Activated CD4-positive, alpha-beta T cell treated with anti-CD3 and anti-CD28 coated beads for 36 hours (primary cell): Measurements from ENCODE around the gene PGAM5. TPM values are rescaled to one million over a fixed set of nuclear protein-coding genes. Genes with fewer than 3 reads are reported as not detected.

Source experiments
- ATAC-seq: fragments of 200-7000 bp; cut with Tn5 transposase; one replicate; pipeline ENCODE4 v1.10.0; 2021; ENCODE audit warnings: mild to moderate bottlenecking, moderate library complexity
- CTCF ChIA-PET: fragments of 350-600 bp; sonication (Branson Sonifier 250); formaldehyde crosslinking; loops from one replicate; lab custom pipeline; 2021; ENCODE audit warnings: antibody characterized with exemption; lab: Charles Lee
- POLR2A ChIA-PET: fragments of 350-600 bp; sonication (Branson Sonifier 250); formaldehyde crosslinking; loops from one replicate; lab custom pipeline; 2021; ENCODE audit warnings: antibody characterized with exemption, inconsistent platforms; lab: Charles Lee
- DNase-seq: peaks from one replicate; pipeline ENCODE4 v3.0.0-alpha.2; 2020
- H3K27ac Mint-ChIP-seq: one replicate; pipeline ENCODE4 v1.8.0; 2021; ENCODE audit warnings: mixed read lengths
- H3K27me3 Mint-ChIP-seq: one replicate; pipeline ENCODE4 v1.8.0; 2021; ENCODE audit warnings: mixed read lengths
- H3K36me3 Mint-ChIP-seq: one replicate; pipeline ENCODE4 v1.8.0; 2021; ENCODE audit warnings: low read depth, mixed read lengths
- H3K4me1 Mint-ChIP-seq: one replicate; pipeline ENCODE4 v1.8.0; 2021; ENCODE audit warnings: mixed read lengths
- H3K4me3 Mint-ChIP-seq: one replicate; pipeline ENCODE4 v1.8.0; 2021; ENCODE audit warnings: mild to moderate bottlenecking, moderate library complexity, mixed read lengths
- H3K9me3 Mint-ChIP-seq: one replicate; pipeline ENCODE4 v1.8.0; 2021; ENCODE audit warnings: low read depth, mixed read lengths
- intact Hi-C, 2 experiments: fragments of 100-400 bp; cut with DNase I in 1 of 2; cut with micrococcal nuclease in 1 of 2; formaldehyde crosslinking; loops; one replicate each; pipeline versions ENCODE4 v1.14.2 to v1.15.1; 2022 to 2024; cut with DNase I, micrococcal nuclease
- total RNA-seq, 2 experiments: library from RNA; stranded (reverse); gene quantifications; one replicate each; pipeline ENCODE4 v1.2.3, GENCODE V29; 2021

Gene PGAM5
- total RNA-seq, result 10 to 100 TPM; 65.6 to 74.0 TPM

DNA sequence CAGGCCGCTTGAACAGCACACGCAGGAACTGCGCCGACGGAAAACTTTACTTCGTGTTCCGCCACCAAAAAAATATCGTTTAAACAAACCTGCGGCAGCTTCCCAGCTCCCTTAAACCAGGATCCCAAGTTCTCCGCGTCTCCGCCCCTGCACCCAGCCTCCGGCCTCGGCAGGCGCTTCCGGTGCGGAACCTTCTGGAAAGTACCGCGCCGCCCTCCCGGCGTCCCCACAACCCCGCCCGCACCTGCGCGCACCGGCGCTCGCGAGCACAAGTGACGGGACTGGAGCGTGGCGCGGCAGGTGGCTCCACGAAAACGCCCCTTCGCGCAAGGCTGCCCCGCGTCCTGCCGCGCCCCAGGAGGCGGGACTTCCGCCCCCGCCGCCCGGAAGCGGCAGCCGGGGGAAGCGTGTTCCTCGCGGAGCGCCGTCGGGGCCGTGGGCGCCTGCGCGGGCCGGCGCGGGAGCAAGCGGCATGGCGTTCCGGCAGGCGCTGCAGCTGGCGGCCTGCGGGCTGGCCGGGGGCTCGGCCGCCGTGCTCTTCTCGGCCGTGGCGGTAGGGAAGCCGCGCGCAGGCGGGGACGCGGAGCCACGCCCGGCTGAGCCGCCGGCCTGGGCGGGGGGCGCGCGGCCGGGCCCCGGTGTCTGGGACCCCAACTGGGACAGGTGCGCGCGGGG, at the start of gene PGAM5:
PGAM5 (plus strand) TSS at position 438 of the 675 bp plus-strand sequence; CDS start at position 473, 35 bp downstream.
- ATAC-seq (peak; percentile 92), DNase-seq (peak; percentile 92)
- ChIA-PET POLR2A (no interaction called here), CTCF (interaction anchor here (0.7 kb wide), 1 partner anchor 14 kb away, joined by 3 read pairs; no protein-coding TSS in a partner anchor)
- peaks cover 24% of the 10 kb centered on the region for H3K4me1 Mint-ChIP-seq
- intact Hi-C loops, result loop anchor here (1.0 to 10.0 kb wide), 11 partner anchors 23 to 626 kb away; partner anchors contain the start of genes POLE (in 2 of the 2), PXMP2 (in 2 of the 2), CHFR (in 1 of the 2) and DDX51 (in 1 of the 2)
- peak within 1 kb of the TSS; percentile 75 for H3K4me3 Mint-ChIP-seq
- H3K27ac Mint-ChIP-seq, result peak within 1 kb of the TSS; percentile 66
- H3K36me3 Mint-ChIP-seq, result peaks cover 29% of the 10 kb centered on the region
- no peaks in the 10 kb centered on the region for H3K27me3 Mint-ChIP-seq
- peaks cover 14% of the 10 kb centered on the region for H3K9me3 Mint-ChIP-seq

GRCh38 chr12:132660996-132661395, 49.6 kb upstream of the PGAM5 start:
- peaks cover 73% of the 10 kb centered on the region for H3K36me3 Mint-ChIP-seq
- DNase-seq (no peak), ATAC-seq (no peak)
- H3K27me3 Mint-ChIP-seq, result no peaks in the 10 kb centered on the region
- no peak overlapping the region for H3K4me3 Mint-ChIP-seq
- intact Hi-C loops, result no loop called here
- no peaks in the 10 kb centered on the region for H3K9me3 Mint-ChIP-seq
- POLR2A ChIA-PET, result no interaction called here
- H3K4me1 Mint-ChIP-seq, result peaks cover 10% of the 10 kb centered on the region
- CTCF ChIA-PET, result no interaction called here
- H3K27ac Mint-ChIP-seq, result no peak overlapping the region

GRCh38 chr12:132661972-132662371, 48.7 kb upstream of the PGAM5 start:
- Mint-ChIP-seq H3K27ac (no peak overlapping the region), H3K36me3 (peaks cover 78% of the 10 kb centered on the region), H3K9me3 (no peaks in the 10 kb centered on the region), H3K4me3 (no peak overlapping the region), H3K4me1 (peaks cover 10% of the 10 kb centered on the region), H3K27me3 (no peaks in the 10 kb centered on the region)
- DNase-seq, result no peak
- intact Hi-C loops, result no loop called here
- ChIA-PET POLR2A (no interaction called here), CTCF (no interaction called here)
- no peak for ATAC-seq

GRCh38 chr12:132662901-132663755, 47.5 kb upstream of the PGAM5 start:
- H3K27ac Mint-ChIP-seq, result no peak overlapping the region
- CTCF ChIA-PET, result interaction anchor here (1.2 kb wide), 1 partner anchor 48 kb away, joined by 3 read pairs; no protein-coding TSS in a partner anchor
- ATAC-seq, result no peak
- DNase-seq, result no peak
- H3K9me3 Mint-ChIP-seq, result no peaks in the 10 kb centered on the region
- no peaks in the 10 kb centered on the region for H3K27me3 Mint-ChIP-seq
- H3K4me3 Mint-ChIP-seq, result no peak overlapping the region
- POLR2A ChIA-PET, result interaction anchor here (0.6 to 0.7 kb wide), 2 partner anchors 143 to 479 kb away, joined by 4 read pairs; no protein-coding TSS in a partner anchor
- H3K36me3 Mint-ChIP-seq, result peaks cover 77% of the 10 kb centered on the region
- H3K4me1 Mint-ChIP-seq, result peaks cover 10% of the 10 kb centered on the region
- intact Hi-C loops, result no loop called here

- H3K27ac Mint-ChIP-seq, result no peak overlapping the region
- peaks cover 10% of the 10 kb centered on the region for H3K4me1 Mint-ChIP-seq
- H3K4me3 Mint-ChIP-seq, result no peak overlapping the region
- H3K27me3 Mint-ChIP-seq, result no peaks in the 10 kb centered on the region
- no peak for ATAC-seq
- CTCF ChIA-PET, result interaction anchor here (1.2 kb wide), 1 partner anchor 50 kb away, joined by 3 read pairs; no protein-coding TSS in a partner anchor
- intact Hi-C loops, result no loop called here
- H3K9me3 Mint-ChIP-seq, result no peaks in the 10 kb centered on the region
- POLR2A ChIA-PET, result interaction anchor here (0.7 kb wide), 2 partner anchors 78 to 145 kb away, joined by 3 to 4 read pairs; no protein-coding TSS in a partner anchor
- DNase-seq, result no peak
- H3K36me3 Mint-ChIP-seq, result peaks cover 77% of the 10 kb centered on the region
Observed at GRCh38 chr12:132664206-132665148, 46.2 kb upstream of the PGAM5 start.

GRCh38 chr12:132665149-132665491, 45.5 kb upstream of the PGAM5 start:
- ATAC-seq (no peak), DNase-seq (no peak)
- Mint-ChIP-seq H3K4me3 (no peak overlapping the region), H3K36me3 (peaks cover 77% of the 10 kb centered on the region), H3K27ac (no peak overlapping the region), H3K27me3 (no peaks in the 10 kb centered on the region), H3K4me1 (peaks cover 10% of the 10 kb centered on the region), H3K9me3 (no peaks in the 10 kb centered on the region)
- ChIA-PET CTCF (no interaction called here), POLR2A (interaction anchor here (0.5 to 0.7 kb wide), 2 partner anchors 27 to 78 kb away, joined by 3 read pairs; no protein-coding TSS in a partner anchor)
- intact Hi-C loops, result no loop called here

DNA sequence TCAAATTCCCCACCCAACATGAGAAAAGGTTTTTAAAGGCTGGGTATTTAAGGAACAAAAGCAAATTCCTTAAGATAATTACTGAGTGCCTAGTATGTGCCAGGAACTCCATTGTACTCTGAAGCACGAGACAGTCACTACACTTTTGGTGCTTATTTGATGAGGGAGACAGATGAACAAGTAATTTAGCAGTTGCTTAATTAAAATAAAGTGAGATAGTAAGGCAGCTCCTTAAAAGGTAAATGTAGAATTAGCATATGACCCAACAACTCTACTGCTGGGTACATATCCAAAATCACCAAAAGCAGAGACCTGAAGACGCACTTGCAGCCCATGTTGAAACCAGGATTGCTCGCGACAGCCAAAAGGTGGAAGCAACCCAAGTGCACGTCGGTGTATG, 44.8 kb upstream of the PGAM5 start:
- H3K9me3 Mint-ChIP-seq, result no peaks in the 10 kb centered on the region
- intact Hi-C loops, result no loop called here
- no peaks in the 10 kb centered on the region for H3K27me3 Mint-ChIP-seq
- ATAC-seq (no peak), DNase-seq (no peak)
- H3K4me3 Mint-ChIP-seq, result no peak overlapping the region
- no peak overlapping the region for H3K27ac Mint-ChIP-seq
- H3K4me1 Mint-ChIP-seq, result peaks cover 10% of the 10 kb centered on the region
- CTCF ChIA-PET, result no interaction called here
- H3K36me3 Mint-ChIP-seq, result peaks cover 76% of the 10 kb centered on the region
- POLR2A ChIA-PET, result interaction anchor here (0.5 kb wide), 1 partner anchor 26 kb away, joined by 3 read pairs; no protein-coding TSS in a partner anchor

GRCh38 chr12:132668191-132669088, 42.2 kb upstream of the PGAM5 start:
- H3K36me3 Mint-ChIP-seq, result peaks cover 62% of the 10 kb centered on the region
- no peaks in the 10 kb centered on the region for H3K27me3 Mint-ChIP-seq
- no peaks in the 10 kb centered on the region for H3K4me1 Mint-ChIP-seq
- CTCF ChIA-PET, result interaction anchor here (0.6 kb wide), 1 partner anchor 18 kb away, joined by 4 read pairs; no protein-coding TSS in a partner anchor
- intact Hi-C loops, result no loop called here
- POLR2A ChIA-PET, result no interaction called here
- ATAC-seq, result no peak
- no peak for DNase-seq
- no peak overlapping the region for H3K4me3 Mint-ChIP-seq
- H3K9me3 Mint-ChIP-seq, result no peaks in the 10 kb centered on the region
- no peak overlapping the region for H3K27ac Mint-ChIP-seq

DNA sequence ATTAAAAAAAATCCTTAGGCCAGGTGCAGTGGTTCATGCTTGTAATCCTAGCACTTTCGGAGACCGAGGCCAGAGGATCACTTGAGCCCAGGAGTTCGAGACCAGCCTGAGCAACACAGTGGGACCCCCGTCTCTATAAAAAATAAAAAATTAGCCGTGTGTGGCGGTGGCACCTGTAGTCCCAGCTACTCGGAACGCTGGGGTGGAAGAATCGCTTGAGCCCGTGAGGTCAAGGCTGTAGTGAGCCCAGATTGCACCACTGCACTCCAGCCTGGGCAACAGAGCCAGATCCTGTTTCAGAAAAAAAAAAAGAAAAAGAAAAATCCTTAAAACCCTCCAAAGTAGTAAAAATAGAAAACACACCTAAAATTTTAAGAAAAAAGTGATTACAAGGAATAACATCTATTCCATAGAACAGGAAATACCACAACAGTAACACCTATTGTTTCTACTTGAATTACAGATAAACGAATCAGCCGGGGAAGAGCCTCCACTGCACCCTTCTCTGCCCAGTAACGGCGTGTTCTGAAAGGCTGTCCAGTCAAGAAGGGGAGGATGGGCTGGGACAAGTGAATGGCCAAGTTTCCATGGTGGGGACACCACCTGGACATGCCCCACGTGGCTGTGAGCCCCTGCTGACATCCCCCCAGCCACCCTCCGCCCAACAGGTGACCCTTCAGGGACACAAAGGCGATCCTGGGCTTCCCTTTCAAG, 41.3 kb upstream of the PGAM5 start:
- ChIA-PET POLR2A (interaction anchor here (0.7 kb wide), 1 partner anchor 18 kb away, joined by 6 read pairs; no protein-coding TSS in a partner anchor), CTCF (no interaction called here)
- no peak for DNase-seq
- no peak for ATAC-seq
- intact Hi-C loops, result no loop called here
- no peak overlapping the region for H3K27ac Mint-ChIP-seq
- H3K9me3 Mint-ChIP-seq, result no peaks in the 10 kb centered on the region
- H3K4me3 Mint-ChIP-seq, result no peak overlapping the region
- no peaks in the 10 kb centered on the region for H3K4me1 Mint-ChIP-seq
- H3K27me3 Mint-ChIP-seq, result no peaks in the 10 kb centered on the region
- peaks cover 67% of the 10 kb centered on the region for H3K36me3 Mint-ChIP-seq
